NCI-H146 treated with DMSO at 0.1 percent for 48 hours (cell line): ENCODE measurements around the gene ACTN1.

ENCODE experiments used
- DNase-seq: peaks from one replicate; lab custom pipeline; 2025; ENCODE audit not compliant: unreplicated experiment; lab: John Stamatoyannopoulos, UW

Gene ACTN1

DNA sequence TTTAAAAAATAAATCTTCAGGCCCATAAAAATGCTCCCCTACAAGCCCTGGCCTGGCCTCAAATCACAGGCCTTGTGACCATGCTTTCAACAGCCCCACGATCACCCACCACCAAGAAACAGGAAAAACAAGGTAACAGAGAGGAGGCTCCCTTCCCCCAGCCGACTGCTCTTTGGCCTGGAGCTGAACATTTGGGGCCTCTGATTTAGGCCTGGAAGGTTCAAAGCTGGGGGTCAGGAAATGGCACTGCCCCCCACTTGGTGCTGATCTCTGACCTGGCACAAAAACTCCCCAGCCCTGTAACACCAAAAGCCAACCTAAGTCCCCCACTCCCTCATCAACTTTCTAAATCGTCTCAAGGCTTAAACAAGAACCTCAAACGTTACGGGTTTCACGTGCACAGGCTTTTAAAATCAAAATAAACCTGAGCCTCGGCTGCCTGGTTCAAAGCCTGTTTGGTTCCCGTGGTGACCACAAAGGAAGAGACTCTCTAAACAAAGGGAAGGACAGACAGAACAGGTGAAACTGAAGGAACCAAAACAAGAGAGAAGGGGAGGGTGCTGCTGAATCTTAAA, 9.0 kb downstream of the ACTN1 start:
- DNase-seq: no peak

DNA sequence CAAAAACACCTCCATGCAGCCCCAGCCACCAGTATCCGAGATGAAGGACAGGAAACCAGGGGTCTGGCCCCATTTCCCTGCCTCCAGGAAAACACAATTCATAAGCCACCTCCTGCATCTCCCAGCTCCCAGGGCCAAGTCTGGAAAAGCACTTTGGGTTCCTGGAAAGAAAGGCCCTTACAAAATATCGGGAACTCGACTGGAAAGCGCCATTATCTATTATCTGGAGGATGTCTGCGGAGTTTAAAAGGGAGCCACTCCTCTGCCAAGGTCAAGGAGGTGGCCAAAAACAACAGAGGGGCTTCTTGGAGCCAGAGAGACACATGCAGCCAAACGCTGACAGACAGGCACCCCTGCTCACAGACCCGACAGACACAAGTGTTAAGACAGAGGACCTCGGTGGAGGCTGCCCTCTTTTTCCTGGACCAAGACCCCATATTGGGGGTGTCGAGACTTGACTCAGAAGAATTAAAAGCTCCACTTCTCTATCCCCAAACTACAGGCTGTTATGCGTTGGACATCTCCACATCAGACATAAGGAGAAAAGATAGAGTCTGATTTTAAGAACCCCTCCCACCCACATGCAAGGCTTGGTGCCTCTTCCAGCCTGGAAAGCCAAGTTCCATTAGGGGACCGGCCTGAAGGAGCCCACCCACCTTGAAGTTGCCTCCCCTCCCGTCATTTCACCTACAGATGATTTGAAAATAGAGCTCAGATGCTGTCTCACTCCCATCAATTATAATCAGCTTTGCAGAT, 9.6 kb downstream of the ACTN1 start:
- no peak for DNase-seq

DNA sequence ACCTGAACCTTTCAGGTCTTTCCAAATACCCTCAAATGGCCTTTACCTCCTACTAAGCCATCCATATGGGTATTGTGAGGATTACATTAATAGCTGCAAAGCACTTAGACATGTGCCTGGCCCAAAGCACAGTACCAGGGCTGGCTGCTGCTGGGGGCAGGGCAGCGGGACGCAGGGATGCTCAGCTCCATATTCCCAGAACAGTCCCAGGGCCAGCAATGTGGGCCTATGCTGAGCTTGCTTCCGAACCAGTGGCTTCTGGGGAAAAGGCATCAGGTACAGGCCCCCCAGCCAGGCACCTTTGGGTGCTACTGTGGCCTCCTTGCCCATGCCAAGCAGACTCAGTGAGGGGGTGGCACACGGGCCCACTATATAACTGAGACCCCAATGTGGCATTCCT, 10.4 kb downstream of the ACTN1 start:
- DNase-seq: no peak

DNA sequence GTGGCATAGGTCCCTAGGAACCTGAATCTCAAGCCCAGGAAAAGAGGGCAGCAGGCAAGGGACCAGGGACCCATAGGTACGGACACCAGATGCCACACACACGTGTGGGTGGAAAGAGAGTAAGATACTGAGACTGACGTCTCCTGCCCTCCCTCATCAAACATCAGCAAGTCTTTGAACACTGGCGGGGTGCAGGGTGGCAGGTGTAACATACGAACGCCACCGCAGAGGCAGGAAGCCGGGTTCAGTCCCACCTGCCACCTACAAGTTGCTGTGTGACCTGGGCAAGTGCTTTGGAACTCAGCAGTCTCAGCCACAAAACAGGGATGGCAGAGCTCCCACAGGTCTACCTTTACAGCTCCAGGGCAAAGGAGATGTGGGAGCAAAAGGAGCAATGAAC, 11.1 kb downstream of the ACTN1 start:
- no peak for DNase-seq

DNA sequence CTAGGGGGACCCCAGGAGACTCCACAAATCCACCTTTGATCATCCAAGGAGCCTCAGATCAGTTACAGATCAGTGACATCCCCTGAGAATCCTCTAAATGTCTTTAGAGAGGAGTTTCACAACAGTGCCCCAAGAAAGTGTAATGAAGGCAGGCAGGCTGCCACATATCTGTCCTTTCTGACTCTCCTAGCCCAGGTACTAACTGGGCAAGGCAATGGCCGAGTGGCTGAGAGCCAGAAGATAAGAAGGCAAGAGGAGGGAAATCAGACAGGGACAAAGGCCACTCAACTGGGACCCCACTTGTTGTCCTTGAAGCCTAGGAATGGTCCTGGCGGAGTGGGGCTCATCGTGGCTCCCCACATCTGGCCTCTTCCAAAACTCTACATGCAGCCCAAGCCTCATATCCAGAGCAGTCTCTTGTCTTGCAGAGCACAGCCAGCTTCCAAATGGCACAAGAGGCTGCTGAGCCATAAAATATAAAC, 11.6 kb downstream of the ACTN1 start:
- DNase-seq: no peak

DNA sequence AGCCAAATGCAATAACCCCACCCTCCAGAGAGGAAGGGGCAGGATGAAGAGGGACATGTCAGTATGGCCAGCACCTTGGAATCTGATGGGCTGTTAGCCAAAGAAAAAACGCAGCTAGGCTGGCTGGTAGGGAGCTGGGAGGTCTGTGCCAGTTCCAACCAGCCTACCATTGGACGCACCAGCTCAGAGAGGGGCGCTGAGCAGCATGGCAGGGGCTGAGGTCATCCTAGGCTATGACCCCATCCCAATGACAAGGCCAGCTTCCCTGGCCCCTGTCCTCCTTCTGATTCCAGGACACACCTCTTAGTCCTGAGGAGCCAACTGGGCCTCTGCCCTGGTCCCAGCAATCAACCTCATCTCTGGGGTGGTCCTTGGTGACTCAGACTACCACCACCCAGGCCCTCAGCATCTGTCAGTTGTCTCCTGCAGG, 12.2 kb downstream of the ACTN1 start:
- no peak for DNase-seq

DNA sequence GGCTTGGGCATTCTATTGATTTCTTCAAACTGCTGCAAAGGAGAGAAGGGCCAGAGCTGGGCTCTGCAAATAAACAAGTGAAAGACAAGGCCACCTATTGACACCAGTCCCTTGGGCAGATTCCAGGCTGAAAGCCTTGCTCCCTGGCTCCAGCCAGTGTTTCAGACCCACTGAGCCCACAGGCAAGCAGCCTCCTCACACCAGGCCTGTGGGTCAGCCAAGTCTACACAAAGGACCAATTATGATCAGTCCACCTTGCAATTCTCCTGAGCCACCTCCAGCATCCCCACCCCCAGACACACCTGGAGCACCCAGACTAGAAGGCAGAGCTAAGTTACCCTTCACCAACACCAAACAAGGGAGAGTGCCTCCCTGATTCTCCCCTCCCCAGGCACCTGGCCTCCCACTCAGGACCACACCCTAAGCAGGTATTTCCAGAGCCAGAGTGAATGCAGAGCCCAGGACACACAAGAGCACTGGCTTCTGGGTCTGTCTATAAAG, 13.8 kb downstream of the ACTN1 start:
- DNase-seq: no peak

DNA sequence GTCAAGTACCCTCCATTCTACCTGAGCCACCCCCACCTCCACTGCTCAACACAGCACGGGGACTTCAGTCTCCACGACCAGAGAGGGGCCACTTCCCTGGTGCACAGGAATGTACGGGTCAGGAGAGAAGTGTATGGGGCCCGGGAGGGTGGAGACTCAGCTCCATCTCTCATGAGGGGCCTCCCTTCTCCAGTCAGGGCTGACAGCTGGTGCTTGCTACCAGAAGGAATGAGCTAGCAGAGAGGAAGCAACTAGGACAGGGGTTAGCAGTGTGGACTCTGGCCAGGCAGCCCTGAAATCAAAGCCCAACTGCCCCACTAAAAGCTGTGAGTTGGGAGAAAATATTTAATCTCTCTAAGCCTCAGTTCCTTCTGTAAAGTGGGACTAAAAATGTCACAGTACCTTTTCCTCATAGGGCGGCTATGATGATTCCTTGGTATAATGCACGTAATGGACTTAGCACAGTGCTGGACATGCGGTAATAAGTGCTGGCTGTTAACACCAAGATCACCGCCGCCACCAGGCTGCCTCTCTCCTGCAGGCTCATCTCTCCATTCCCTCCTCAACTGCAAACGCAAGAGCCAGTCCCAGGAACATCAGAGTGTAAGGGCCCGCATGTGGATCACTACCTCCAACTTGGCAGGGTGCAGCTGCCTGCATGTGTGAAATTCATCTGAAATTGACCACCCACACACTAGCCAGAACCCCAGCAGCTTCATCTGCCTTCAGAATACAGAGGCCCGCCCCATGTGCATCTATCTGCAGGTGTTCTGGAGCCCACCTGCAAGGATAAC, 14.6 kb downstream of the ACTN1 start:
- no peak for DNase-seq

DNA sequence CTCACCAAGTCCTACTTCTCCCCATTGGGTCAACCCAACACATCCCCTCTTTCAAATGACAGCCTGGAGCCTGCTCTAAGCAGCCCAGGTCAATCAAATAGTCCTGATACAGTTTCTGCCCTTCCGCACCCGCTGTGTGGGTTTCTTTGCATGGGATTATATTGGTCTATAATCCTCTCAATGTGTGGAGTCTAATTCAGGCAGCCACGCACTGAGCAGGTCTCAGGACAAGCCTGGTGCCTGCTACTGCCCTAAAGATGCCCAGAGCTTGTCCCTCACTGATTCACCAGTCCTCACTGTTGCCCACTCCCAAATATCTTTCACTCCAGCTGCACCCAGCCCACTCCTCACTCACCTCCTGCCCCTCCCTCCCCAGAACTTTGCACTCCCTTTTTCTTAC, 16.4 kb downstream of the ACTN1 start:
- DNase-seq: no peak

DNA sequence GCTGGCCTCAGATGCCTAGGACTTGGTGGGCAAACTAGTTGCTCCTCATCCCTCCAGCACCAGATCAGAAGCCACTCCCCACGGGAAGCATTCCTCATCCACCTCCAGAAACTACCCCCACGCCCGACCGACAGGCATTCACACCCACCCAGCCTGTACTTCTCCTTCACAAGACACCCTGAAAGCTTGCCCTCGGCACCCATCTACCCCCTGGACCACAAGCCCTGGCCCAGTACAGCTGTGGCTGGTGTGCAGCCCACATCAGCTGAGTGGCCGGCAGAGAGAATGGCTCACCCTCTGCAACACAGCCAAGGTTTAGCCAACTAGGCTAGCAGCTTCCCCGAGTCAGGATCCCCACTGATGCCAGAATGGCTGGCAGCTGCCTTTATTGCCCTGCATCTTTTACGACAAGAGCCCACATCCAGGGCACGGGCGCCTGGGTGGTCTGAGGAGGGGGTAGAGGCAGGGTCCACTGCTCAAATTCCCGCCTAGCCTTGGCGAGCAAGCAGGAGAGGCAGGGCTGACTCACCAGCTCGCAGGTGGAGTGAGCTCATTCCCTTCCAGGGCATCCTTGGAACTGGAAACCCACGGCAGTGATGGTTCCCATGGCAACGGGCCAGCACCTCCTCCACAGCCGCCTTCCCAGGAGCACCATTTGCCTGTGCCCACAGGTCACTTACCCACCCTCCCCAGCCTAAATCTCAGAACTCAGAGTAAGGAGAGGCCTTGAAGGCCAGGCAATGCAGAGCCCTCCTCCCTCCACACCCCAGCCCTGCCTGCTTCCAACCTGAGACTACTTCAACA, 17.1 kb downstream of the ACTN1 start:
- no peak for DNase-seq

DNA sequence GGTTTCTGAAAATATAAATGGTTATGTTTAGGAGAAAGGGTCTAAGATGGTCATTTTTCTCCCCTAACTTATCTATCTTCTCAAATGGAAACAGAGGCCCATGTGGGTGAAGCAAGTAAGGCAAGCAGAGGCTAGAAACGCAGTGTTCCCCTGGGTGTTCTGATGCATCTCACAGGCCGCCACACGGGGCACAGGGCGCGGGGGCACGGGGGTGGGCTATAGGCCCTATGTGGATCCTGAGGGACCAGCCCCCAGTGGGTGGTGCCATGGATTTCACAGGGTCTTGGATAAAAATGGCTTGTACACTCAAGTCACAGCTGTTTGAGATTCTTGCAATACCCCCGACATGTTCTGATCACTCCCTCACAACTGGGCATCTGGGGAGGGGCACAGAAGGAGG, 17.7 kb downstream of the ACTN1 start:
- DNase-seq: no peak

DNA sequence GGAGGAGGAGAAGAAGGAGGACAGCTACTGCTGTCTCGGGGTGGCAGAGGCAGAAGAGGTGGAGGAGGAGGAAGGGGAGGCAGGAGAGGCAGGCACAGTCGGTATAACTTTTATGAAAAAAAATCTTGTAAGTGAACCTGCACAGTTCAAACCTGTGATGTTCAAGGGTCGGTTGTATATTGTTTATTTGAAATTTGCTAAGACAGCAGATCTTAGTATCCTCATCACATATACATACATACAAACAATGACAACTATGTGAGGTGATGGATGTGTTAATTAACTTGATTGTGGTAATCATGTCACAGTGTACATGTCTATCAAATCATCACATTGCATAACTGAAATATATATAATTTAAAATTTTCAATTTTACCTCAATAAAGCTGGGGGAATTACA, 19.0 kb downstream of the ACTN1 start:
- DNase-seq: no peak

DNA sequence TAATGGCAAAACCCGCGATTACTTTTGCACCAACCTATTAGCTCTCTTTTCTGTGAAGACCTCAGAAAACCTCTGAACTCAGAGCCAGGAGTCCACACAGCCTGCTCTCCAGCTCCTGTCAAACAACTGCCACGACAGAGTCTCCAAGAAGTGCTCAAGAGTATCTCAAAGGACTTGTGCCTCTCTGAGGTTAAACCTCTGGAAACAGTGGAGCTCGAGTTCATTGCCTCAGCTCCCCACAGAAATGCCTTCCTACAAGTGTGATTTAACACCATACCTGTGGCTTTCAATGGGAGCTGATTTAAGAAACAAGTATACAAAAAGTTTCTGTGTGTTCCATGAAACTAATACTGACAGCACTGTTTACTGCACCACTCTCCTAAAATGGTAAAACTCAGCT, 20.1 kb downstream of the ACTN1 start:
- no peak for DNase-seq

DNA sequence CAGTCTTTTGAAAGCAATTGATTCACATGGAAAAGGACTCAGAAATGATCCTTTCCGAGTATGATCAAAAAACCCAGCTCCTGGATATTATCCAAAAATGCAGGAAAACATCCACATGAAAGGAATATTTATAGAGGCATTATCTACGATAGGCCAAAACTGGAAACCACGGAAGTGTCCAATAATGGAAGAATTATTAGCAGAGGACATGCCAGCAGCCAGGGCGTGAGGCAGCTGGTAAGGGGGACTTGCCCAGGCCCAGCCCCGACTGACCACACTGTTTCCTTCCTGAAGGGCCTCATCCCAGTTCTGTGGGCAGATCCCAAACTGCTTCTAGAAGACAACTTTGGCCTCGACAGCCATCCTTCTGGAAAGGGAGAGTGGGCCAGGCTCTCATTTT, 20.5 kb downstream of the ACTN1 start:
- no peak for DNase-seq

DNA sequence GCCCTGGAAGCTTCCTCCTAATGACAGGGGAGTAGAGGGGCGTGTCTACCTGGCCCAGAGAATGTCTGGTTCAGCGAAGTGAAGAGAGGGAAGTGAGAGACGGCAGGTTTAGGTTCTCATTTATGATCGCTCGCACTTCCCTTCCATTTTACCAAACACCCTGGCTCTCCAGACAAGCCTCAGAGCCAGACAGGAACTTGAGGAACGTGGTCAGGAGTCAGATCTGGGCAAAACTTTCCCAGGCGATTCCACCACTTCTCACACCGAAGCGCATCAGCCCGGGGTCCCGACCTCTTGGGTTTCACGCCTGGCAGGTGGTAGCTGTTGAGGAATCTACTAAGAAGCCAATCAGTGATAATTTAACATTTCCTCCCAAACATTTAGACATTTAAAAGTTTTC, 21.3 kb downstream of the ACTN1 start:
- no peak for DNase-seq

DNA sequence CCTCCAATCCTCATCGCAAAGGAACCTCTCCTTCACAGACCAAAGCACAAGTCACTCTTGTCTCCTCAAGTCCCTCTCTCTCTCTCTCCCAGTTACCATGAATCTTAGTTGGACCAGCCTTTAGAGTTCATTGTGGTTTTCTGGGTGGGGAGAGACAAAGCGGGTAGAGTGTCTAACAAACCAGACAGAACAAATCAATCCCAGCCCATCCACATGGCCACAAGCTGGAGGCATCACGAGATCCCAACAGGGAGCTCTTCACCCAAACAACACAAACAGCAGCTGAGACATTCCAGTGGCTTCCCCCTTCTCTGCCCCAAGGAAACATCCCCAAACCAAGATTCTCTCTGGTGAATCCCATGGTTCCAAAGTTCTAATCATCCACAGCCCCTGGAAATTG, 22.4 kb downstream of the ACTN1 start:
- DNase-seq: no peak

DNA sequence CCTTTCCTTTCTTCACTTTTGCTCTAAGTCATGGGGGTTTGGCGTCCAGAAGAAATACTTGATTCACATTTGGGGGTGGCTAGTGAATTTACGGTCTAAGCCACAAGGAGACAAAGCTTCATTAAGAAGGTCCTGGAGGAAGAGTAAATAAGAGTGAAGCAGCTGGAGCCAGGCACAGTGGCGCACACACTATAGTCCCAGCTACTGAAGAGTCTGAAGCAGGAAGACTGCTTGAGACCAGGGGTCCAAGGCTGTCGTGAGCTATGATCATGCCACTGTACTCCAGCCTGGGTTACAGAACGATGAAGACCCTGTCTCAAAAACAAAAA, 23.3 kb downstream of the ACTN1 start:
- DNase-seq: no peak

DNA sequence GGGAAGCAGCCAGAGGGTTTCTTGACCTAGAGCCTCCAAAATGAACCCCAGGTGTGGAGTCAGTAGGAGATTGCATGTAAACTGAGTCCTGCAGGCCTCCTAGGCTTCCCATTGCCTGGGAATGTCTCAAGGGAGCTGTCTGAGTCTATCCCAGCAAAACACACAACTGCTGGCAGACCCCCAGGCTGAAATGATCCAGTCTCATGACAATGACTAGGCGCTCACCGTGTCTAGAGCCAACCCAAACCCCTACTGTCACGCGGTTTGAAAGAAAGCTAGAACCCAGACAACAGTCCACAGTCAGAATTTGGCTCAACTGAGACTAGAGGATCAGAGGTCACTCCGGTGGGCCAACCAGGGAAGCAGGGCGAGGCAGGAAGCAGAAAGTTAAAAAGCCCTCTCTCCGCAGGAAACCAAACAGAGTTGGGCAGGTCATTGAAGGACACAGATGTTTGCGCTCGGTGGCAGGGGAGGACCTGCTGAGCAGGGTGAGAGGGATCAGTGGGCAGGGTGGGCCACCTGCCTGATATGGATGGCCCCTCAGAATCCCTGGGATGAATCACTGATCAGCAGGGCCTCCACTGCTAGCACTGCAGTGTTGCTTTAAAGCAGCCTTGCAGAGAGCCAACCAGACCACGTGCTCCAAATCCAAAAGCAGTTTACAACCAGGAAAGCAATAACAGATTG, 23.8 kb downstream of the ACTN1 start:
- peak; percentile 15 for DNase-seq

DNA sequence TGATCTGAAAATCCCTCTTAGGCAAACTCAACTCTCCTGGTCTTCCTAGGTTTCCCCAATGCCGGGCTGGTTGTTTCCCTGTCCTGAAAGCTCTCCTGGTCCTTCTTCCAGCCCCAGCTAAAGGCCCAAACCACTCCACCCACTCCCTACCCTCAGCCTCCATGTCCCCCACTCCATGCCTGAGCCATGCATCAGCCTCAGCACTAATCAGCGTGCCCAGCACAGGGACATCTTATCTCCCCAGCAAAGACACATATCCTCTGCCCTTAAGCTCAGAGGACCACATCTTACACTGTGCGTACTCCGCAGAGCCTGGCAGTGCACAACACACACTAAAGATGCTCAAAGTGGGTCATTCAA, 25.9 kb downstream of the ACTN1 start:
- no peak for DNase-seq

DNA sequence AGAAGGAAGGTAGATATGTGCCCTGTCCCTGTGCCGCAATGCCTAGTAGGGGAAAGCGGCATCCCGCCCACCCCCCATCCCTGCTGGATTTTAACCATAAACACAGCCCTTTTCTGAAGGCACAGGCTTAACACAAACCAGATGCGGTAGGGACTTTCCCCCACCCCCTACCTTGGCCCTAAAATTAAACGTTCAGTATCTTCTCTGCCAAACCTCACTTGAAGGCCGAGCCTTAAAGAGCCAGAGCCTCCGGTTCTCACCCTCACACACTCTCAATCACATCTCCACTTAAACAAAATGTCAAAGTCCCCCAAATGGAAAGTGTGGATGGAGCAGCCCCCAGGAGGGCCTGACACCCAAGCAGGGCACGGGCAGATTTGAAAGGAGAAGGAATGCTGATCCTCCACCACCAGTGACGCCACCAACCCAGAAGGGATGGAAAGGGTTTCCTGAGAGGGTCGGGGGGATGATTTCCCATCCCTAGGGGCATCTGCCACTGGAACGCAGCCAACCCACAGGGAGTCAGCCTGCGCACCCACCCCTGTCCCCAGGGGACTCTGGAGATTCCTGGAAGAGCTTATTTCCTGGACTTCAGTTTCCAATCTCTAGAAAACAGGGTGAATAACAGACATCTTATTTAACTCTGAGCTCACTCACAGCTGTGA, 26.4 kb downstream of the ACTN1 start:
- DNase-seq: no peak
